Neural cell (in vitro differentiated cells): Measurements from ENCODE around the gene OXNAD1.

Experiments
- EP300 ChIP-seq: fragments of 450-650 bp; conservative IDR thresholded peaks from 2 replicates; pipeline ENCODE4 v1.6.1; 2014; ENCODE audit warnings: antibody characterized with exemption, mild to moderate bottlenecking, moderate library complexity; ENCODE audit not compliant: poor library complexity, severe bottlenecking
- MXI1 ChIP-seq: fragments of 450-650 bp; conservative IDR thresholded peaks from 2 replicates; pipeline ENCODE4 v1.6.1; 2014; ENCODE audit warnings: antibody characterized with exemption, mild to moderate bottlenecking; ENCODE audit not compliant: poor library complexity, severe bottlenecking
- POLR2AphosphoS5 ChIP-seq: IDR thresholded peaks from 2 replicates; pipeline ENCODE4 v1.6.1; 2012
- RAD21 ChIP-seq: fragments of 450-650 bp; conservative IDR thresholded peaks from 2 replicates; pipeline ENCODE4 v1.6.1; 2014; ENCODE audit warnings: antibody characterized with exemption, mild to moderate bottlenecking, moderate library complexity
- TAF1 ChIP-seq: IDR thresholded peaks from 2 replicates; pipeline ENCODE4 v1.6.1; 2012; ENCODE audit warnings: low read depth
- TF ChIP-seq, protein P1 (sequence below): fragments of 450-650 bp; IDR thresholded peaks from 2 replicates; pipeline ENCODE4 v1.5.1; 2014; ENCODE audit warnings: antibody characterized with exemption, mild to moderate bottlenecking, moderate library complexity; ENCODE audit not compliant: poor library complexity, severe bottlenecking
- TF ChIP-seq, protein P2 (sequence below): IDR thresholded peaks from 2 replicates; pipeline ENCODE4 v1.6.1; 2012; ENCODE audit warnings: borderline replicate concordance

DNA sequence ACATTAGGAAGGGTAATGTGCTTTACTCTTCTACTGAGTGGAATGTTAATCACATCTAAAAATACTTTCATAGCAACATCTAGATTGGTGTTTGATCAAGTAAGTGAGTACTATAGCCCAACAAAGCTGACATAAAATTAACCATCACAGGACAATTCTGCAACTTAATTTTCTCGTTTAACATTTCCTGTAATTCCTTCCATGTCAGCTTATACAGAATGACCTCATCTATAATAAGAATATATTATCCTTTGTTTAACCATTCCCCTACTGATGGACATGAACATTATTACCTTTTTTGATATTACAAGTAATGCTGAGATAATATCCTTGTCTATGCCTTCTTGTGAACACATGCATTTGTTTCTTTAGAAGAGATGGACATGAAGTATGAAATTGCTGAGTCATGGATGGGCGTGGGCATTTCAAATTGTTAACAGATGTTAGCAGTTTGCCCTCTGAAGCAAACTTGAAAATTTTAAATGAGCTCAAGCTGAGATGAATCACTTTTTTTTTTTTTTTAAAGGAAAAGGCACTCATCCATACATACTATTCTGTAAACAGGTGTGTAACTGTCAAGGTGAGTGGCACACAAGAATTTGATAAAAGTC, 85.1 kb downstream of the OXNAD1 start:
- TF ChIP-seq, protein P1, sequence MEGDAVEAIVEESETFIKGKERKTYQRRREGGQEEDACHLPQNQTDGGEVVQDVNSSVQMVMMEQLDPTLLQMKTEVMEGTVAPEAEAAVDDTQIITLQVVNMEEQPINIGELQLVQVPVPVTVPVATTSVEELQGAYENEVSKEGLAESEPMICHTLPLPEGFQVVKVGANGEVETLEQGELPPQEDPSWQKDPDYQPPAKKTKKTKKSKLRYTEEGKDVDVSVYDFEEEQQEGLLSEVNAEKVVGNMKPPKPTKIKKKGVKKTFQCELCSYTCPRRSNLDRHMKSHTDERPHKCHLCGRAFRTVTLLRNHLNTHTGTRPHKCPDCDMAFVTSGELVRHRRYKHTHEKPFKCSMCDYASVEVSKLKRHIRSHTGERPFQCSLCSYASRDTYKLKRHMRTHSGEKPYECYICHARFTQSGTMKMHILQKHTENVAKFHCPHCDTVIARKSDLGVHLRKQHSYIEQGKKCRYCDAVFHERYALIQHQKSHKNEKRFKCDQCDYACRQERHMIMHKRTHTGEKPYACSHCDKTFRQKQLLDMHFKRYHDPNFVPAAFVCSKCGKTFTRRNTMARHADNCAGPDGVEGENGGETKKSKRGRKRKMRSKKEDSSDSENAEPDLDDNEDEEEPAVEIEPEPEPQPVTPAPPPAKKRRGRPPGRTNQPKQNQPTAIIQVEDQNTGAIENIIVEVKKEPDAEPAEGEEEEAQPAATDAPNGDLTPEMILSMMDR, result no peak
- no peak for TF ChIP-seq EP300
- TF ChIP-seq, protein P2, sequence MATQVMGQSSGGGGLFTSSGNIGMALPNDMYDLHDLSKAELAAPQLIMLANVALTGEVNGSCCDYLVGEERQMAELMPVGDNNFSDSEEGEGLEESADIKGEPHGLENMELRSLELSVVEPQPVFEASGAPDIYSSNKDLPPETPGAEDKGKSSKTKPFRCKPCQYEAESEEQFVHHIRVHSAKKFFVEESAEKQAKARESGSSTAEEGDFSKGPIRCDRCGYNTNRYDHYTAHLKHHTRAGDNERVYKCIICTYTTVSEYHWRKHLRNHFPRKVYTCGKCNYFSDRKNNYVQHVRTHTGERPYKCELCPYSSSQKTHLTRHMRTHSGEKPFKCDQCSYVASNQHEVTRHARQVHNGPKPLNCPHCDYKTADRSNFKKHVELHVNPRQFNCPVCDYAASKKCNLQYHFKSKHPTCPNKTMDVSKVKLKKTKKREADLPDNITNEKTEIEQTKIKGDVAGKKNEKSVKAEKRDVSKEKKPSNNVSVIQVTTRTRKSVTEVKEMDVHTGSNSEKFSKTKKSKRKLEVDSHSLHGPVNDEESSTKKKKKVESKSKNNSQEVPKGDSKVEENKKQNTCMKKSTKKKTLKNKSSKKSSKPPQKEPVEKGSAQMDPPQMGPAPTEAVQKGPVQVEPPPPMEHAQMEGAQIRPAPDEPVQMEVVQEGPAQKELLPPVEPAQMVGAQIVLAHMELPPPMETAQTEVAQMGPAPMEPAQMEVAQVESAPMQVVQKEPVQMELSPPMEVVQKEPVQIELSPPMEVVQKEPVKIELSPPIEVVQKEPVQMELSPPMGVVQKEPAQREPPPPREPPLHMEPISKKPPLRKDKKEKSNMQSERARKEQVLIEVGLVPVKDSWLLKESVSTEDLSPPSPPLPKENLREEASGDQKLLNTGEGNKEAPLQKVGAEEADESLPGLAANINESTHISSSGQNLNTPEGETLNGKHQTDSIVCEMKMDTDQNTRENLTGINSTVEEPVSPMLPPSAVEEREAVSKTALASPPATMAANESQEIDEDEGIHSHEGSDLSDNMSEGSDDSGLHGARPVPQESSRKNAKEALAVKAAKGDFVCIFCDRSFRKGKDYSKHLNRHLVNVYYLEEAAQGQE, result no peak
- no peak for TF ChIP-seq POLR2AphosphoS5
- no peak for TF ChIP-seq TAF1
- no peak for TF ChIP-seq RAD21
- no peak for TF ChIP-seq MXI1
